Measurements from ENCODE around the gene TOPORS. TPM values are rescaled to one million over a fixed set of nuclear protein-coding genes. Genes with fewer than 3 reads are reported as not detected.

The TOPORS gene
- total RNA-seq, 4 donors from 2014 or later, result 16.5 to 28.5 (median 25.5) TPM

DNA sequence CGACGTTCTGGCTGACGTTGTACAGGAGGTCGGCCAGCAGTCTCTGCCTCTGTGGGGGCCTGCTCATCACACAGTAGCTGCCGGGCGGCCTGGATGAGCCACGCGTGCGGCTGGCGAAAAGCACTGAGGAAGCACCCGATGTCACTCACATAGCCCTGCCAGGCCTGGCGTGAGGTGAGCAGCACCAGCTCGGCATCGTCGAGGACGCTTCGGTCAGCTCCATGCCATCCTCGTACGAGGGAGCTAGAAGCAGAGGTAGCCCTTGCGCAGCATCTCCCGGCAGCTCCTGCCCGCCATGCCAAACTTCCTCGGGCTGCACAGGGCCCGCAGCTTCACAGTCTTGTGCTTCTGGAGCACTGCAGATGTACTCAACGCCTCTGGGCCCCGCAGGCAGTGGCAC, 14.4 kb upstream of the TOPORS start:
- Histone ChIP-seq H3K4me1 (peaks cover 0 to 31% (median 7%) of the 10 kb centered on the region in 3 donors), H3K9me3 (no peaks in the 10 kb centered on the region), H3K4me3 (no peak overlapping the region), H3K27ac (no peak overlapping the region), H3K27me3 (no peaks in the 10 kb centered on the region), H3K36me3 (peaks cover 0 to 56% of the 10 kb centered on the region in 2 donors)
- ATAC-seq, result no peak
- TF ChIP-seq POLR2A (IDR thresholded peaks at IDR 0.05), result no peak
- no CpG with 5 or more reads among the region's 26 CpGs for WGBS, 2 donors (ENCODE audit: low coverage in 1 of 2)

DNA sequence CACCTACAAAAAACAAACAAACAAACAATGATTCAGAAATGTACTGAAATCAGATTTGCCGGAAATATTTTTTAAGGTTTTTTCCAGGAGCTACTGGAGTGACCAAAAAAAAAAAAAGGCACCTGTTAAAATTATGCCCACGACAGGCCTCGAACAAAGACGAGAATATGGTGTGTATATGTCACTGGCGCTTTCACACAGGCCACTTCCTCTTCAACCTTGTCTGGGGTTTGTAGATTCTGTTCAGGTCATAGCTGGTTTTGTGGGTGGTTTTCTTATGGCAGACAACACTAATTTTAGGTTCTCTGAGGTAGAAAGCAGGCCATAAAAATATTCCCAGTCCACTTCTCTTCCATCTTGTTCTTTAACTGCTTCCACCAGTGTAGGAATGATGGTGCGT, 13.6 kb upstream of the TOPORS start:
- no peak overlapping the region for H3K4me3 ChIP-seq
- H3K4me1 ChIP-seq, result peaks cover 0 to 23% (median 0%) of the 10 kb centered on the region in 3 donors
- no peaks in the 10 kb centered on the region for H3K27me3 ChIP-seq
- no peak overlapping the region for H3K27ac ChIP-seq
- H3K9me3 ChIP-seq, result no peaks in the 10 kb centered on the region
- peaks cover 0 to 56% of the 10 kb centered on the region in 2 donors for H3K36me3 ChIP-seq
- TF ChIP-seq EP300 (IDR thresholded peaks at IDR 0.05), result no peak
- TF ChIP-seq, protein P1, sequence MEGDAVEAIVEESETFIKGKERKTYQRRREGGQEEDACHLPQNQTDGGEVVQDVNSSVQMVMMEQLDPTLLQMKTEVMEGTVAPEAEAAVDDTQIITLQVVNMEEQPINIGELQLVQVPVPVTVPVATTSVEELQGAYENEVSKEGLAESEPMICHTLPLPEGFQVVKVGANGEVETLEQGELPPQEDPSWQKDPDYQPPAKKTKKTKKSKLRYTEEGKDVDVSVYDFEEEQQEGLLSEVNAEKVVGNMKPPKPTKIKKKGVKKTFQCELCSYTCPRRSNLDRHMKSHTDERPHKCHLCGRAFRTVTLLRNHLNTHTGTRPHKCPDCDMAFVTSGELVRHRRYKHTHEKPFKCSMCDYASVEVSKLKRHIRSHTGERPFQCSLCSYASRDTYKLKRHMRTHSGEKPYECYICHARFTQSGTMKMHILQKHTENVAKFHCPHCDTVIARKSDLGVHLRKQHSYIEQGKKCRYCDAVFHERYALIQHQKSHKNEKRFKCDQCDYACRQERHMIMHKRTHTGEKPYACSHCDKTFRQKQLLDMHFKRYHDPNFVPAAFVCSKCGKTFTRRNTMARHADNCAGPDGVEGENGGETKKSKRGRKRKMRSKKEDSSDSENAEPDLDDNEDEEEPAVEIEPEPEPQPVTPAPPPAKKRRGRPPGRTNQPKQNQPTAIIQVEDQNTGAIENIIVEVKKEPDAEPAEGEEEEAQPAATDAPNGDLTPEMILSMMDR (IDR thresholded peaks at IDR 0.05), result no peak
- TF ChIP-seq POLR2AphosphoS5 (IDR thresholded peaks at IDR 0.05), result no peak
- TF ChIP-seq POLR2A (IDR thresholded peaks at IDR 0.05), result no peak
- ATAC-seq, result no peak
- WGBS, 2 donors (ENCODE audit: low coverage in 1 of 2), result 79 to 100% methylated on average over 5 to 6 of the region's 6 CpGs

DNA sequence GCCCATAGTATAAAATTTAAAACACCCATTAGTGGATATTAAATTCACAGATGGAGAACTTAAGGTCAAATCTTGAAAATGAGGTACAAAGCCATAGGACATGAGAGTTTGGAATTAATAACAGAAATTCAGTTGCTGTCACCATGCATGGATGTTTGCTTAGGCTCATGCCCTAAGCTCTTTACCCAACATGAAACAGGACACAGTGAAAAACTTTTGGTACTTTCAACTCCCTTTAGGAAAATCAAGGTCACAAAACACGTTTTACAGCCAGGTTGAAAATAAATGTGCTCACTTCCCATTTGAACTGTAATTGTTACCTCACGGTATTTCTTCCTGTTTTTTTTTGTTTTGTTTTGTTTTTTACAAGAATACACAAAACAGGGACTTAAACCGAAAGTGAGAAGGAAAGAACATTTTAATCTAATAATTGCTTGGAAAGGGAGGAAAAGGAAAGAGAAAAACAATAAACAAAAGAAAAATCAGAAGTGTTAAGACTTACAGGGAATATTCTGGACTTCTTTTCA, 6.1 kb upstream of the TOPORS start:
- Histone ChIP-seq H3K27me3 (no peaks in the 10 kb centered on the region), H3K4me1 (peaks cover 0 to under 1% (median under 1%) of the 10 kb centered on the region in 3 donors), H3K4me3 (no peak overlapping the region), H3K9me3 (no peaks in the 10 kb centered on the region), H3K27ac (no peak overlapping the region), H3K36me3 (peaks cover 0 to 18% of the 10 kb centered on the region in 2 donors)
- 56% methylated on average over 3 of the region's 3 CpGs for WGBS, 2 donors (ENCODE audit: low coverage in 1 of 2)
- TF ChIP-seq POLR2A (IDR thresholded peaks at IDR 0.05), result no peak
- no peak for TF ChIP-seq EP300 (IDR thresholded peaks at IDR 0.05)
- no peak for TF ChIP-seq POLR2AphosphoS5 (IDR thresholded peaks at IDR 0.05)
- TF ChIP-seq, protein P1 (IDR thresholded peaks at IDR 0.05), result no peak
- ATAC-seq, result no peak

DNA sequence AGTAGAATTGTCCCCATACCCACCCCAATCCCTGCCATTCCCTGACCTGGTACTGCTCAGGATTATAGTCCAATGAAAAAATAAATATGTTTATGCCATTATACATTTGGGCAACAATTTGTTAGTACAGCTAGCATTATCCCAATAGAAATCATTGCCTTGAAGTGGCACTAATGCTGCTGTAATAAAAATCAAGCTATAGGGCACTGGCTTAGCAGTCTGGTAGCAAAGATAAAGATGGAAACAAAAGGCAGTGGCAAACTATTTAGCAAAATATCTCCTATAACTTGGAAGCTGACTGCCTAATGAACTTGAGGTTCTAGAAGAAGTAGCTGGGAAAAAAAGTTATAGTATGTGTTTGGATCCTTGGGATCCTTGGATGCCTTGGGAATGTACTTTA, 2.2 kb upstream of the TOPORS start:
- ATAC-seq, result no peak
- H3K27ac ChIP-seq, result no peak overlapping the region
- TF ChIP-seq, protein P1 (IDR thresholded peaks at IDR 0.05), result no peak
- no peak for TF ChIP-seq POLR2AphosphoS5 (IDR thresholded peaks at IDR 0.05)
- TF ChIP-seq EP300 (IDR thresholded peaks at IDR 0.05), result no peak
- TF ChIP-seq POLR2A (IDR thresholded peaks at IDR 0.05), result no peak

DNA sequence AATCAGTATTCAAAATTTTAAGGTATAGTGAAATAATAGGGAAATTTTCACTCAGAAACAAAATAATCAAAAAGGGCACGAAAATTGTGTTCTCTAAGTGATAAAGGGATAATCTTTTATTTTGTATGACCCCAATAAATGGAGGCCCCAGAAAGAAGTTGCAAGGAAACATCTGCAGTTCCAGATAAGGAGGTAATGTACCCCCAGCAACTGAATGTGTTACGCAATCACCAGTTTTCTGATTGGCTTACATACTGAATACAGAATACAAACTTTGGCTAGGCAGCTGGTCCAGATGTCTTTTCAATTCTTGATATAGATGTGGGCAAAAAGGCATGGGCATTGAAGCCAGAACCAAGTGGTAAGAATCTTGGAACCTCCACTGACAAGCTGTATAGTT, 1.7 kb upstream of the TOPORS start:
- Histone ChIP-seq H3K4me3 (no peak overlapping the region), H3K27me3 (no peaks in the 10 kb centered on the region), H3K36me3 (peaks cover 0 to 18% of the 10 kb centered on the region in 2 donors), H3K27ac (no peak overlapping the region), H3K9me3 (no peaks in the 10 kb centered on the region), H3K4me1 (peaks cover 0 to 24% (median 16%) of the 10 kb centered on the region in 3 donors)
- WGBS, 2 donors (ENCODE audit: low coverage in 1 of 2), result 76 to 77% methylated on average over 2 of the region's 2 CpGs
- ATAC-seq, result no peak
- TF ChIP-seq, protein P1 (IDR thresholded peaks at IDR 0.05), result no peak
- TF ChIP-seq POLR2AphosphoS5 (IDR thresholded peaks at IDR 0.05) (no peak), POLR2A (IDR thresholded peaks at IDR 0.05) (no peak), EP300 (IDR thresholded peaks at IDR 0.05) (no peak)

More for the DNA sequence above, 2.2 kb upstream of the TOPORS start:
- Histone ChIP-seq H3K27me3 (no peaks in the 10 kb centered on the region), H3K4me3 (no peak overlapping the region), H3K4me1 (peaks cover 0 to 19% (median 13%) of the 10 kb centered on the region in 3 donors), H3K36me3 (peaks cover 0 to 18% of the 10 kb centered on the region in 2 donors), H3K9me3 (no peaks in the 10 kb centered on the region)
